ENCODE results near the gene LGALS12. TPM values are rescaled to one million over a fixed set of nuclear protein-coding genes. Genes with fewer than 3 reads are reported as not detected.

The LGALS12 gene
- total RNA-seq, 1 donor from 2014 or later = not detected

DNA sequence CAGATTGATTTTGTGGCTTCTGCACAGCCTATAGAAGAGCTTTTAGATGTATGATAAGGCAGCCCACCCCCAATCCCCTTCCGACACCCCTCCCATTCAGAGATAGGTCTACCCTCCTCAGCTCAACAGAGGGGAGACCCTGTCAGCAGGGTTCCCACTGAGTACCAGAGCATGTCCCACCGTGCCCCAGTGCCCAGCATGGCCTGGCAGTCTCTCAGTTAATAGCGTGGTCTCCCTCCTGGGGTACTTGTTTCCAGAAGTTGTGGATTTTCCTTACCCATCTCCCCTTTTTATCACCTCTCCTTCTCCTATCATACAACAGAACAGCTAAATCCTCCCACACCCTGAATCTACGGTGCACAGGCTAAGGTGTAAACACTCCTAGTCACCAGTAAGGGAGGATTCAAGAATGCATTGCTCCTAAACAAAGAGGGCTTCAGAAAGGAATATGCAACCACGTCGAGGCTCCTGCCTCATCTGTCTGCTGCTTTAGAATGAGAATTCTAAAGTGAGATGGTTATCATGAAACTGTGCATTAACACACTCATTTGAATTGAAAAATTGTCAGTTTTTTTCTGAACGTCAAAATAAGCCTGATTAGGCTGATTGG, 50.6 kb downstream of the LGALS12 start:
- DNase-seq (ENCODE audit: low spot score in 2 of 2) = no peak
- no peak for FAIRE-seq

DNA sequence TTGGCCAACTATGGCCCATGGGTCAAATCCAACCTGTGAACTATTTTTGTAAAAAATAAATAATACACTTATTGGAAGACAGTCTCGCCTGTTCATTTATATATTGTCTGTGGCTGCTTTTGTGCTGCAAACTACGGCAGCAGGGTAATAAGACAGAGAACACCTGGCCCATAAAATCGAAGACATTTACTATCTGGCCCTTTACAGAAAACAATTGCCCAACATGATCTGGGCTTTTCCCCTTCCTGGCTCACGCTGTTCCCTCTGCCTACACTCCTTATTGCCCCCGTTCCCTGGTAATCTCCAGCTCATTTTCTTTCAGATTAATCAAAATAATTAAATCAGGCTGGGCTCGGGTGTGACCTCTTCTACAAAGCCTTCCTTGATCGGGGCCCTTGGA, 51.7 kb downstream of the LGALS12 start:
- FAIRE-seq (no peak), DNase-seq (ENCODE audit: low spot score in 2 of 2) (no peak)

DNA sequence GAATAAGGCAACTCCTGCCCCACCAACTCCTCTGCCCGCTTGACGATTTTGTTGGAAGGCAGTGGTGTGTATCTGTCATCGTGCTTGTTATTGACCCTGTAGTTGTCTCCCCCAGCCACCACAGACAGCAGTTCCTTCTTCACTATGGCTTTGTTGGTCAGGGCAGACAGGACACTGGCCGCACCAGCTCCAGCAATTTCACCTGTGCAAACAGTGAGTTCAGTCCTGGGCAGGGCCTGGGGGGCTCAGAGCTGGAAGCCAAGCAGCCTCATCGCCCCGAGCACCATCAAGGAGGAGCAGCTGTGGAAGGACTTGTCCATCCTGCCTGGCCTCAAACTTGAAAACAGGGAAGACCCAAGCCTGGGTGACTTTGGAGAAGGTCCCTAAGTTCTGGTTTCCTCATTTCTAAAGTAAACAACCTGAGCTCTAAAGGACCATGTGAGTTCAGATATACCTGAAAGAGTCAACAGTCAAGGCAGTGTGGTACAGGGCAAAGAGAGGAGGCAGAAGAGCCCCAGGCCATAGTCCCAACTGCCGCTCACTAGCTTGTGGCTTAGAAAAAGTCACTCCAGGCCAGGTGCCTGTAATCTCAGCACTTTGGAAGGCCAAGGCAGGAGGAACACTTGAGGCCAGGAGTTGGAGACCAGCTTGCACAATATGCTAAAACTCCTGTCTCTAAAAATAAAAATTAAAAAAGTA, 52.7 kb downstream of the LGALS12 start:
- no peak for DNase-seq (ENCODE audit: low spot score in 2 of 2)

DNA sequence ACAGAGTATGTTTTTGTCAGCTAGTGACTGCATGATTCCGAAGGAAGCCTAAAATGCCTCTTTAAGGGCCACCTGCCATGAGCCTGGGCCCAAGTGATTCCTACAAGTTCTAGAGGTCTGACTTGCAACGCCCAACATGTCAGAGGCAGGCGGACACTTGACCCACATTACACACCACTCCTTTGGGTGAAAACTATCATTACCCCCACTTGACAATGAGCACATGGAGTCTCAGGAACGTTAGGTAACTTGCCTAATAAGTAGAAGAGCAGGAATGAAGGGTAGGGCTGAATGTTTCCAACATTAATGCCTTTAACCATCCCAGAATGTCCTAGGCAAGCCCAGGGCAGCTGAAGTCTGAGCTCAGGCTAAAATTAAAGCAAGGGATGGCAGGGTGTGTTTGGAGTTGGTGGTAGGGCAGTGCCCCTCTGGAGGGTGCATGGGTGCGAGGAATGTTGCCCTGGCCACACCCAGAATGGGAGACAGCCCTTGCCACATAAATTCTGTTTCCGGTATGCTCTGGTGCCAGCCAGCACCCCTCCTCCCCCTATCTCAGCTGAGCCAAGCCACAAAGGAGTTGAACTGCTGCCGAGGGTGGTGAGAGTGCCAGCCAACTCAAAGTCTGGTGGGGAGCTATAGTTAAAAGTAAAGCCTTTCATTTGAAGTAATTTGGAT, 54.8 kb downstream of the LGALS12 start:
- no peak for DNase-seq (ENCODE audit: low spot score in 2 of 2)
- no peak for FAIRE-seq

More for the DNA sequence above, 52.7 kb downstream of the LGALS12 start:
- FAIRE-seq = no peak

DNA sequence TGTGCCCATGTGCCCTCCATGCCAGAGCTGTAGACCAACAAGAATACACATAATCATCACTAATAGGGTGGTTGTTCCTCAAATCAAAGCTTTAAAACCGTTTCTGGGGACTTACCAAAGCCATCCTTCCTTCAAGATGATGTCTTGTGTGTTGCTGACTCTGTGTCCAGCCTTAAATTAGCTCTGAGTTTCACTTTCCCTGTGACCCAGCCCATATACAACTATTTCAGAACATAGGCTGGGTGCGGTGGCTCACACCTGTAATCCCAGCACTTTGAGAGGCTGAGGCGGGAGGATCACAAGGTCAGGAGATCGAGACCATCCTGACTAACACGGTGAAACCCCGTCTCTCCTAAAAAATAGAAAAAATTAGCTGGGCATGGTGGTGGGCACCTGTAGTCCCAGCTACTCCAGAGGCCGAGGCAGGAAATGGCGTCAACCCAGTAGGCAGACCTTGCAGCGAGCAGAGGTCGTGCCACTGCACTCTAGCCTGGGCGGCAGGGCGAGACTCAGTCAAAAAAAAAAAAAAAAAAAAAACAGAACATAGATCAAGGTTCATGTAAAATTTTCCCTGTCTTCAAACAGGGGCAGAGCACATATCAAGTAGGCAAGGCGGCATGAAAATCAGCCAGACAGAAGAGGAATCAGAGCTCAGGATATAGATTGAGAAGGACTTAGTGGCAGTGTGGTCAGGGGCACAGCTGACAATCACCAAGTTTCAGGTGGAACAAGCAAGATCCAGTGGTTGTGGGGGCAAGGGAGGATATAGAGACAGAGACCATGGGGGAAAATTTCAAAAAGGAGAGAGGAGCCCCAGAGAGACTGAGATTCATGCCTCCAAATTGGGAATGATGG, 57.5 kb downstream of the LGALS12 start, which contains the start of gene PLAAT2:
Gene PLAAT2, minus strand, starts transcription at position 179 of the 855 bp plus-strand sequence. Its CDS starts 55 bp downstream, at position 124.
- DNase-seq (ENCODE audit: low spot score in 2 of 2) (no peak), FAIRE-seq (no peak)

DNA sequence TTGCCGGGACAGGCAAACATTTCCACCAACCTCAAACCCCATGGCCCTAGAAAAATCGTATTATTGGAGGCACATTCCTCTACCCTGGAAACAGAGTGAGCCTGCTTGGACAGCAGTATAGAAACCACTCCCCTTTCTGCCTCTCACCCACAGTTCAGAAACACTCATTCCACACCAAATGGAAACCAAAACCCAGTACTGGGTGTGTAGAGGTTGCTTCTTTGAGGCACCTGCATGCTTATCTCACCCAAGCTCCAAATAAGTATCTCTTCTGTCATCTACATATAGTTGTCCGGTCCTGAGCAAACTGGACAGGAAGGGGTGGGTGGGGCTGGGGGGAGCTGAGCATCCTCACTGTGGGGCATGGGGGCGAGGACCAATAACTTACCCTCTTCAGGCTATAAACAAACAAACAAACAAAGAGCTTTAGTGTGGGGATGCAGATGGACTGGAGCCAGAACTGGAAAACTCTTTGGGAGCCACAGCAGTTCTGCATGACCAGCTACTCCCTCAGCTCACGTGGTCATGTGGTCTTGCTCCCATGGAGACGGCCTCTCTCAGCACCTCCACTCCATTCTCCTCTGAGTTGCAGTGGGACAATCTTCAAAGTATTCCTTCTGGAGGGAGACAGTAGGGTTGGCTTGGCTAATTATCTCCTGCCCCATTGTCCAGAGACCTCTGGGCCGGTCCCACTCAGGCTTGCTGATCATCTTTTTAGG, 58.3 kb downstream of the LGALS12 start:
- DNase-seq (ENCODE audit: low spot score in 2 of 2) = no peak
- no peak for FAIRE-seq

DNA sequence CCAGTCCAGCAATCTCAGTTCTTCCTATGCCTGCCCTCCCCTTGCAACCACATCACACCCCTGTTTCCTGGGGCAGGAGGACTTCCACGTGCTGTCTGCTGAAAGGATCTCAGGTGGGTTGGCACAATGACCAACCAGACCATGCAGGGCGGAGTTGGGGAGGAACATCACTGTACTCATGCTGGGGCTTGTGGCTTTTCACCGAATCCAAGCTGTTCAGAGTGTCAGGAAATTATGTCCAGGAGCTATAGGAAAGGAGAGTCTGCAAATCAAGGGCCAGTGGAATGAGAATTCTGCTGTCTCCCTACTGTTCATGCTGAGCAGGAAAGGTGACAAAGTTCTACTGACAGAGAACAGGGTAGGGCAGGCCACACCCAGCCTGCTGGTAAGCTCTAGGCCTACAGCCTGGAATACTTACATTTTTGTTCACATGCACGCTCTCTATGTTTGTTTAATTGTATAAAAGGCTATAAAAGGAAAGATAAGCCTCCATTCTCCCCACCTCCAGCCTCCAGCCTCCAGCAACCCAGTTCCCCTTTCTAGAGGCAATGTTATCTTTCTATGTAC, 59.0 kb downstream of the LGALS12 start:
- no peak for DNase-seq (ENCODE audit: low spot score in 2 of 2)
- FAIRE-seq = no peak

Other genes with a start within 250 kb of the LGALS12 start
- gene SLC22A9, start 136.3 kb upstream of the LGALS12 start, total RNA-seq = not detected
- gene PLAAT5, start 14.9 kb upstream of the LGALS12 start, total RNA-seq = 2.4 TPM
- 3.3 TPM for gene PLAAT4, start 30.7 kb downstream of the LGALS12 start, total RNA-seq
- not detected for gene PLAAT2, start 57.3 kb downstream of the LGALS12 start, total RNA-seq
- gene PLAAT3, start 108.3 kb downstream of the LGALS12 start, total RNA-seq = 2.4 TPM
- gene ATL3, start 165.3 kb downstream of the LGALS12 start, total RNA-seq = 21.6 TPM
- gene RTN3, start 175.4 kb downstream of the LGALS12 start, total RNA-seq = 239 TPM

Measured in frontal cortex (tissue), 4 donors.